PC-3 (cell line): ENCODE measurements around the gene NRCAM. TPM values are rescaled to one million over a fixed set of nuclear protein-coding genes. Genes with fewer than 3 reads are reported as not detected.
"Not testable (repeated sequence)": the region's sequence is repeated elsewhere in the genome, so short reads cannot be mapped to it uniquely, and the experiment has no call there.

ENCODE experiments used
- ATAC-seq: fragments of 200-7000 bp; cut with Tn5 transposase; 2 replicates; pipeline ENCODE4 v1.9.1; 2020; ENCODE audit warnings: mild to moderate bottlenecking, moderate library complexity
- BruUV-seq: library from RNA; stranded (reverse); fragments of 400-500 nt; replicated peaks from 2 replicates; lab custom pipeline; 2021; lab: Mats Ljungman, UMichigan
- CTCF ChIA-PET: fragments of 300-600 bp; sonication (Branson Sonifier 250); formaldehyde crosslinking; loops from one replicate; lab custom pipeline; 2022; ENCODE audit warnings: antibody characterized with exemption; lab: Charles Lee
- POLR2A ChIA-PET: fragments of 300-600 bp; sonication (Branson Sonifier 250); formaldehyde crosslinking; loops from one replicate; lab custom pipeline; 2022; ENCODE audit warnings: antibody characterized with exemption; ENCODE audit not compliant: unreplicated experiment; lab: Charles Lee
- DNase-seq: peaks from one replicate; pipeline ENCODE4 v3.0.0-alpha.2; 2015
- H2AFZ ChIP-seq: fragments of 300-600 bp; sonication (generic); 2 replicates; pipeline ENCODE4 v1.6.0; 2016; ENCODE audit warnings: antibody characterized with exemption, low read length
- H3F3A ChIP-seq: fragments of 300-600 bp; sonication (generic); one replicate; pipeline ENCODE4 v1.6.0; 2017; ENCODE audit warnings: antibody characterized with exemption, low read length, control low read depth, mild to moderate bottlenecking; ENCODE audit not compliant: unreplicated experiment
- H3K27ac ChIP-seq: fragments of 300-600 bp; sonication (generic); 2 replicates; pipeline ENCODE4 v1.5.1; 2016; ENCODE audit warnings: mild to moderate bottlenecking, low read length
- H3K27me3 ChIP-seq: fragments of 300-600 bp; sonication (generic); 2 replicates; pipeline ENCODE4 v1.6.1; 2016; ENCODE audit warnings: low read length, mixed read lengths
- H3K36me3 ChIP-seq: fragments of 300-600 bp; sonication (generic); 2 replicates; pipeline ENCODE4 v1.6.1; 2016; ENCODE audit warnings: low read depth, mixed run types, low read length, mixed read lengths
- H3K4me1 ChIP-seq: fragments of 300-600 bp; sonication (generic); 2 replicates; pipeline ENCODE4 v1.5.1; 2016; ENCODE audit warnings: low read length; ENCODE audit not compliant: insufficient read depth
- H3K4me2 ChIP-seq: fragments of 300-600 bp; sonication (generic); 2 replicates; pipeline ENCODE4 v1.6.0; 2016; ENCODE audit warnings: low read length
- H3K4me3 ChIP-seq: fragments of 300-600 bp; sonication (generic); 2 replicates; pipeline ENCODE4 v1.5.1; 2016; ENCODE audit warnings: mild to moderate bottlenecking, low read length, mixed read lengths
- H3K79me2 ChIP-seq: fragments of 300-600 bp; sonication (generic); 2 replicates; pipeline ENCODE4 v1.6.1; 2017; ENCODE audit warnings: low read length, mixed read lengths
- H3K9ac ChIP-seq: fragments of 300-600 bp; sonication (generic); 2 replicates; pipeline ENCODE4 v1.6.0; 2016; ENCODE audit warnings: mild to moderate bottlenecking, low read length
- H3K9me2 ChIP-seq: fragments of 300-600 bp; sonication (generic); replicated peaks from 2 replicates; pipeline ENCODE4 v1.6.1; 2016; ENCODE audit warnings: mixed run types, low read length, mixed read lengths
- H3K9me3 ChIP-seq: fragments of 300-600 bp; sonication (generic); 2 replicates; pipeline ENCODE4 v1.6.1; 2016; ENCODE audit warnings: low read length, mixed read lengths
- H4K20me1 ChIP-seq: fragments of 300-600 bp; sonication (generic); 2 replicates; pipeline ENCODE4 v1.6.1; 2016; ENCODE audit warnings: low read length, mixed read lengths
- EZH2 ChIP-seq: fragments of 300-600 bp; sonication (generic); IDR thresholded peaks from one replicate; pipeline ENCODE4 v1.6.1; 2017; ENCODE audit warnings: antibody characterized with exemption, mild to moderate bottlenecking, low read length; ENCODE audit not compliant: unreplicated experiment
- EZH2phosphoT487 ChIP-seq: fragments of 300-600 bp; sonication (generic); IDR thresholded peaks from 2 replicates; pipeline ENCODE4 v1.6.1; 2018; ENCODE audit warnings: mild to moderate bottlenecking, antibody characterized with exemption, low read length, borderline replicate concordance
- intact Hi-C: fragments of 100-400 bp; cut with micrococcal nuclease; formaldehyde crosslinking; loops from 2 replicates; pipeline ENCODE4 v1.9.0; 2023
- total RNA-seq: library from RNA; depleted of rRNA; stranded (reverse); fragments of >200 nt; gene quantifications from 2 replicates; pipeline ENCODE4 v1.2.3, GENCODE V29; 2014
- TF ChIP-seq, protein P1 (sequence below): fragments of 300-600 bp; sonication (generic); conservative IDR thresholded peaks from 2 replicates; pipeline ENCODE4 v1.5.1; 2017; ENCODE audit warnings: antibody characterized with exemption, low read depth, mild to moderate bottlenecking, low read length

NRCAM gene
- total RNA-seq, 1 experiment from 2014 or later: not detected

- no peaks in the 10 kb centered on the region for H3K9me2 ChIP-seq
- H3K4me2 ChIP-seq: no peak overlapping the region
- no TSS peak for BruUV-seq
- H4K20me1 ChIP-seq: no peaks in the 10 kb centered on the region
- no peaks in the 10 kb centered on the region for H3F3A ChIP-seq
- H3K36me3 ChIP-seq: no peaks in the 10 kb centered on the region
- H3K27me3 ChIP-seq: peaks cover 10% of the 10 kb centered on the region; the same call in 1 of the 2 replicates
- no peaks in the 10 kb centered on the region for H3K4me1 ChIP-seq
- ChIA-PET CTCF (no interaction called here), POLR2A (no interaction called here)
- no peak overlapping the region for H2AFZ ChIP-seq
- H3K27ac ChIP-seq: no peak overlapping the region
- H3K9me3 ChIP-seq: no peaks in the 10 kb centered on the region
- DNase-seq: no peak
- TF ChIP-seq EZH2: no peak
- no peak overlapping the region for H3K9ac ChIP-seq
- no peak for ATAC-seq
- no peak overlapping the region for H3K4me3 ChIP-seq
- intact Hi-C loops: no loop called here
- no peaks in the 10 kb centered on the region for H3K79me2 ChIP-seq
Observed at GRCh38 chr7:108278281-108278680, 178.0 kb downstream of the NRCAM start.

DNA sequence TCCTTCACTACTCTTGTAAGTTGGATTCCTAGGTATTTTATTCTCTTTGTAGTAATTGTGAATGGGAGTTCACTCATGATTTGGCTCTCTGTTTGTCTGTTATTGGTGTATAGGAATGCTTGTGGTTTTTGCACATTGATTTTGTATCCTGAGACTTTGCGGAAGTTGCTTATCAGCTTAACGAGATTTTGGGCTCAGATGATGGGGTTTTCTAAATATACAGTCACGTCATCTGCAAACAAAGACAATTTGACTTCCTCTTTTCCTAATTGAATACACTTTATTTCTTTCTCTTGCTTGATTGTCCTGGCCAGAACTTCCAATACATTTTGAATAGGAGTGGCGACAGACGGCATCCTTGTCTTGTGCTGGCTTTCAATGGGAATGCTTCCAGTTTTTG is 181.8 kb downstream of the NRCAM start:
- H3K27ac ChIP-seq, H3K36me3 ChIP-seq, H3K4me1 ChIP-seq, H3K9me2 ChIP-seq, BruUV-seq, H3K79me2 ChIP-seq, H4K20me1 ChIP-seq, ATAC-seq, H3K4me2 ChIP-seq, DNase-seq, POLR2A ChIA-PET, intact Hi-C loops, H3K9ac ChIP-seq, CTCF ChIA-PET, H3K9me3 ChIP-seq, H3K4me3 ChIP-seq, H2AFZ ChIP-seq, H3F3A ChIP-seq: not testable (repeated sequence)
- peaks cover 14% of the 10 kb centered on the region; the same call in 1 of the 2 replicates for H3K27me3 ChIP-seq

DNA sequence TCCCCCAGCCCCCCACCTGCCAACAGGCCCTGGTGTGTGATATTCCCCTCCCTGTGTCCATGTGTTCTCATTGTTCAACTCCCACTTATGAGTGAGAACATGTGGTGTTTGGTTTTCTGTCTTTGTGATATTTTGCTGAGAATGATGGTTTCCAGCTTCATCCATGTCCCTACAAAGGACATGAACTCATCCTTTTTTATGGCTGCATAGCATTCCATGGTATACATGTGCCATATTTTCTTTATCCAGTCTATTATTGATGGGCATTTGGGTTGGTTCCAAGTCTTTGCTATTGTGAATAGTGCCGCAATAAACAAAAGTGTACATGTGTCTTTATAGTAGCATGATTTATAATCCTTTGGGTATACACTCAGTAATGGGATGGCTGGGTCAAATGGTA is 183.3 kb downstream of the NRCAM start:
- H3K4me3 ChIP-seq, H3K9me3 ChIP-seq, H3K9me2 ChIP-seq, H3F3A ChIP-seq, H3K36me3 ChIP-seq, H2AFZ ChIP-seq, H3K9ac ChIP-seq, H3K4me1 ChIP-seq, ATAC-seq, H4K20me1 ChIP-seq, H3K79me2 ChIP-seq, POLR2A ChIA-PET, BruUV-seq, DNase-seq, CTCF ChIA-PET, H3K27ac ChIP-seq, intact Hi-C loops, H3K4me2 ChIP-seq: not testable (repeated sequence)
- peaks cover 18% of the 10 kb centered on the region; the same call in 1 of the 2 replicates for H3K27me3 ChIP-seq

DNA sequence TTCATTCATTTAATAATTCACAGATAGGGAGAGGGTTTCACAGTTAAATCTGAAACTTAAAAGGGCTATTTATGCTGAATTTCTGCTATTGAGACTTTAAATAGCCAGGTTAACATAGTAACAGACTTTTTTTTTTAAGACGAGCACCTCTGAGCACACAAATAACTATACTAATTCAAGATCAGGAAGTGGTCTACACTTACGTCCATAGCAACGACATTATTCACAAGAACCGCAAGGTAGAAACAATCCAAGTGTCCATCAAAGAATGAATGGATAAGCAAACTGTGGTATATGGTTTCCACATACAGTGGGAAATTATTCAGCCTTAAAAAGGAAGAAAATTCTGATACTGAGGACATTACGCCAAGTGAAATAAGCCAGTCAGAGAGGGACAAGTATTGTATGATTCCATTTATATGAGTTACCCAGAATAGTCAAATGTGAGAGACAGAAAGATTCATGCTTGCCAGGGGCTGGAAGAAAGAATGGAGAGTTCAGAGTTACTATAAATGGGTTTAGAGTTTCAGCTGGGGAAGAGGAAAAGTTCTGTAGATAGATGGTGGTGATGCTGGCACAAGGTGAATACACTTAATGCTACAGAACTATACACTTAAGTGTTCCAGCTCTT is 185.7 kb downstream of the NRCAM start:
- Histone ChIP-seq H3K27me3 (peaks cover 18% of the 10 kb centered on the region; the same call in 1 of the 2 replicates), H3K36me3 (no peaks in the 10 kb centered on the region), H3F3A (no peaks in the 10 kb centered on the region), H3K4me3 (no peak overlapping the region), H3K4me2 (no peak overlapping the region), H3K9me3 (no peaks in the 10 kb centered on the region), H3K27ac (no peak overlapping the region), H4K20me1 (no peaks in the 10 kb centered on the region), H3K4me1 (peaks cover 4% of the 10 kb centered on the region; the same call in 1 of the 2 replicates), H2AFZ (no peak overlapping the region), H3K79me2 (no peaks in the 10 kb centered on the region), H3K9me2 (no peaks in the 10 kb centered on the region), H3K9ac (no peak overlapping the region)
- intact Hi-C loops: no loop called here
- ChIA-PET POLR2A (no interaction called here), CTCF (no interaction called here)
- TF ChIP-seq, protein P1, sequence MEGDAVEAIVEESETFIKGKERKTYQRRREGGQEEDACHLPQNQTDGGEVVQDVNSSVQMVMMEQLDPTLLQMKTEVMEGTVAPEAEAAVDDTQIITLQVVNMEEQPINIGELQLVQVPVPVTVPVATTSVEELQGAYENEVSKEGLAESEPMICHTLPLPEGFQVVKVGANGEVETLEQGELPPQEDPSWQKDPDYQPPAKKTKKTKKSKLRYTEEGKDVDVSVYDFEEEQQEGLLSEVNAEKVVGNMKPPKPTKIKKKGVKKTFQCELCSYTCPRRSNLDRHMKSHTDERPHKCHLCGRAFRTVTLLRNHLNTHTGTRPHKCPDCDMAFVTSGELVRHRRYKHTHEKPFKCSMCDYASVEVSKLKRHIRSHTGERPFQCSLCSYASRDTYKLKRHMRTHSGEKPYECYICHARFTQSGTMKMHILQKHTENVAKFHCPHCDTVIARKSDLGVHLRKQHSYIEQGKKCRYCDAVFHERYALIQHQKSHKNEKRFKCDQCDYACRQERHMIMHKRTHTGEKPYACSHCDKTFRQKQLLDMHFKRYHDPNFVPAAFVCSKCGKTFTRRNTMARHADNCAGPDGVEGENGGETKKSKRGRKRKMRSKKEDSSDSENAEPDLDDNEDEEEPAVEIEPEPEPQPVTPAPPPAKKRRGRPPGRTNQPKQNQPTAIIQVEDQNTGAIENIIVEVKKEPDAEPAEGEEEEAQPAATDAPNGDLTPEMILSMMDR: no peak
- TF ChIP-seq EZH2phosphoT487 (no peak), EZH2 (no peak)
- ATAC-seq: no peak
- no peak for DNase-seq
- no TSS peak for BruUV-seq
